ENCODE measurements around the gene DCAF7.

The DCAF7 gene

DNA sequence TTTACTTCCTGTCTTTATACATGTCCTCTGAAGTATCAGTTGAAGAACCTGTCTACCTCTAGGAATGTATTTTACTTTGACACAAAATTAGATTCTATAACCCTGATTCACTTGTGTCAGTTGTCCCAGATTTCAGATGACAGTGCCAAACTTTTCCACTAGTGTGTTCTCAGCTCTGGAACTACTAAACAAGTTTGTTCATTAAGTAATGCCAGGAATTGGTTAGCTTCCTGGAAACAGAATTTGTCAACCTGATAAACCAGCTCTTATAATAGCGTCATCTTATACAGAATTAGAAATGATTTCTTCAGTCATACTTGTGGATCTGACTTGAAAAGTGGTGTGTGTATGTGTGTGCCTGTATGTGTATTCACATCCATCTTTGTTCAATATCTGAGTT is 79.3 kb downstream of the DCAF7 start:
- no peak for DNase-seq (ENCODE audit: low spot score)

DNA sequence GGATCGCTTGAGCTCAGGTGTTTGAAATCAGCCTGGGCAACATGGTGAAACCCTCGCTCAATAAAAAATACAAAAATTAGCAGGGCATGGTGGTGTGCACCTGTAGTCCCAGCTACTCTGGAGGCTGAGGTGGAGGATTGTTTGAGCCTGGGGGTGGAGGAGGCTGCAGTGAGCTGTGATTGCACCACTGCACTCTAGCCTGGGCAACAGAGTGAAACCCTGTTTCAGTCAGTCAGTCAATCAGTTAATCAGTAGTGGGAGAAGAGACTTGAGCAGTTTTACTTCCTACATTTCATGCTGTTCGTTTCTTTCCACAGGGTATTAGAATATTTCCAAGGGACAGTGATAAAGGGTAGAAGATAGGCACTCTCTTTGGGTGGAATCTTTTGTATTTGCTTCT is 80.8 kb downstream of the DCAF7 start:
- DNase-seq (ENCODE audit: low spot score): no peak

DNA sequence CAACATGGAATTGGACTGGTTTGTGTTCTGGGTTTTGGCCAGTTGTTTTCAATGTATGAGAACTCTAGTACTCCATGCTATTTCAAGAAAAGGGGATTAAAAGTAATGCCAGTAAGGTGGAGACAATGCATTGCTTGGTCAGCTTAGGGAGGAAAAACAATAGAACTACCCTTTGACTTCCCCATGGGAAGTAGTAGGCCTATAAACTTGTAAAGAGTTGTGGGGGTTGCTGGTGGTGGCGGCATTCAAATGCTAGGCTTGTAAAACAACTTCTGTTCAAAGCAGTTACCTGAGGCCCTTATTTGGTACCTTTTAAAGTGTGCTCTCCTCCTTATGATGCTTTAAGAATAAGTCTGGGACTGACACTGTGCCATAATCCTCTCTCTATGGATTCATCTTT is 81.3 kb downstream of the DCAF7 start:
- DNase-seq (ENCODE audit: low spot score): no peak

DNA sequence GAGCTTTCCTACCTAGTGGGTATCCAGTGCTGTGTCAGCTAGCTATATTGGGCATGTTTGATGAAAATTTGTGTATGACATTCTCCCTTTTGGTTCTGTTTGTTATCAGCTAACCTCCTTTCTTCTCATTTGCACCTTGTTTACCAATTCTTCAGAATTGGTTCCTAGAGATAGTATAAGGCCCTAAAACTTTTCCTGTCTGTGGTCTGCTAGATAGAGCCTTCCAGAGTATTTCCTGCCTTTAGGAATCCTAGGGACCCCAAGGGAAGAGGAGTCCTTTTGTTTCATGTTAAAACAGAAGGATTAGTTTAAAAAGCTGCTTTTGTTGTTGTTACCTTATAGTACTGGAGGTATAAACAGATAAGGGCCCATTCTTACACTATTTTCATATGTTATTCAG is 83.5 kb downstream of the DCAF7 start:
- no peak for DNase-seq (ENCODE audit: low spot score)

DNA sequence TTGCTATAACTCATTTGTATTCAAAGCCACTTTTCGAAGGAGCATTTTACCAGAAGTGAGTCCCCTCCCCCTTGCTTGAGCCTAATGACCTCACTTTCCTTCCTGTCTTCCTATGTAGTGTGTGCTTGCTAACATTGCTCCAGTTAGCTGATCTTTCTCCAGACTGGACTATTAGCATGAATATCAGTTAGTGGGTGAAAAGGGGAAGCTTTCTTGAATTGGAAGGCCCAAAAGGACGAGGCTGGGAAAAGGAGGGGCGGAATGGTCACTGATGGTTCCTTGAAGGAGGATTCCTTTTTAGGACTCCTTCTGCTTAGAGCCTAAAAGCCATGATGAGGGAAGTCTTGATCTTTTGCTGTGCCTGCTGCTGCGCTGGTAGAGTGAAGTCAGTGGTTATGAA is 83.9 kb downstream of the DCAF7 start:
- DNase-seq (ENCODE audit: low spot score): no peak

DNA sequence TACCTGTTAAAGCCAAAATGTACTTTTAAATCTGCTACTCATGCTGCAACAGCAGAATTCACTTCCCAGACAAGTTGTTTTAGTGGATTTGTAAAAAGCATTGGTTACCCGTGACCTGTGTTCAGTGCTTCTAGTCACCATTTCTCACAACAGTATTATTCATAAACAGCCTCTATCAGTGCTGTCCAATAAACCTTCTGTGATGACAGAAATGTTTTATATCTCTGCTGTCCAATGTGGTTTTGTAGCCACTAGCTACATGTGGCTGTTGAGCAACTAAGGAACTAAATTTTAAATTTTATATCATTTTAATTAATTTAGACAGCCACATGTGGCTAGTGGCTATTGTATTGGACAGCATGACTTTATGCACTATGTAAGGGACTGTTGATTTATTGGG is 84.5 kb downstream of the DCAF7 start:
- DNase-seq (ENCODE audit: low spot score): no peak

DNA sequence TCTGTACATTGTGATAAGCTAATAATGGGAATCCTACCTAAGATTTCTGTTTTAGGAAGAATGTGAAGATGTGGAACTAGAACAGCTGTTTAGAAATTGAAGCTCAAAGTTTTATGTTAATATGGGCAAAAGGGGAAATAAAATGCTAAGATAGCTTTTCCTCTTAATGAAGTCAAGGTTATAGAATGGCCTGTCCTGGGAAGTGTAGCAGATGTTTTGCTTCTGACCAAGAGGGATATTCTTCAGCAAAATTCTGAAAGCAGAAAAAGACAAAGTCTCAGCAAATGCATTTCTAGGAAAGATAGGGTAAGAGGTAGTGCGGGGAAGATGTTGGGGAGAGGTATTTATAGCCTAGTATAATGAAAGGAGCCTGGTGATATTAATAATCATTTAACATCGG is 85.0 kb downstream of the DCAF7 start:
- DNase-seq (ENCODE audit: low spot score): no peak

DNA sequence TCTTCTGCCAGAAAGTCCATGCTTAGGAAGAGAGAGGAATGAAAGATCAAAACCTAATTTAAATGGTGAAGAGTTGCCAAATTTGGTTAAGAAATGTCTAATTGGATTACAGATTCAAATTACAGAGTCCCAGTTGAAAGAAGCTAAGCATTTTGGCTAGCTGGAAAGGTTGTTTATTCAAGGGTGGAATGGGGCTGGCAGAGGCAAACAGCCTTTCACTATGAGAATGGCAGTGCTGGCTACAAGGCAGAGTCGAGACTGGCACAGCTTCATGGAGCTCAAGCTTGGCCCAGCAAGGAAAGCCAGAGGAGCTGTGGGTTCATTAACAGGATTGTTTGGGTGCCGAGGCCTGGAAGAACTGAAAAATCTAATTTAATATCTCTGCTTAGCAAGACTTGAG is 85.5 kb downstream of the DCAF7 start:
- no peak for DNase-seq (ENCODE audit: low spot score)

DNA sequence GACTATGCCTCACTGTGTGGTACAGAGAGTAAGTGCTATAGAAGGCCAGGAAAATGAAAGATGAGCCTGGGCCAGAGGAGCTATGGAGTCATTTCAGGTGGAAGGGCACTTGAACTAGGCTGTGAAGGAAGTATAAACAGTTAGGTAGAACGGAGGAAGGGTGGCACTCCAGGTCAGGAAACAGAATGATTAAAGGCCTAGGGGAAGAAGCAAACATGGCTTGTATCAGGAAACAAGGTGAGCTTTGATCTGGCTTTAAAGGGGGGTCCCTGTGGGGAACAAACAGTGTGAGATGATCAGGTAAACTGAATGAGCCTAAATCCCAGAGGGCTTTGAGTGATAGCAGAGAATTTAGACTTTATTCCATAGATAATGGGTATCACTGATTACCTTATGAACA is 88.8 kb downstream of the DCAF7 start:
- DNase-seq (ENCODE audit: low spot score): no peak

DNA sequence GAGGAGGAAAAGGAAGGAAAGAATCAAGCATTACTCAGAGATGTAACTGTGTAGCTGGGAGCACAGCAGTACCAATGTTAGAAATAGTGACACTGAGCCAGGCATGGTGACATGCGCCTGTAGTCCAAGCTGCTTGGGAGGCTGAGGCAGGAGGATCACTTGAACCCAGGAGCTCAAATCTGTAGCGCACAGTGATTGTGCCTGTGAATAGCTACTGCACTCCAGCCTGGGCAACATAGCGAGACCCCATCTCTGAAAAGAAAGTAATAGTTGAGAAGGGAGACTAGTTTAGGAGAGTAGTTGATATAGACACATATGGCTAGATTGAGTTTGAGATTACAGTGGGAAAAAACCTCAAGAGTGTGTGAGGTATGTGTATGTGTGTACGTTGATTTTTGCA is 89.8 kb downstream of the DCAF7 start:
- no peak for DNase-seq (ENCODE audit: low spot score)

DNA sequence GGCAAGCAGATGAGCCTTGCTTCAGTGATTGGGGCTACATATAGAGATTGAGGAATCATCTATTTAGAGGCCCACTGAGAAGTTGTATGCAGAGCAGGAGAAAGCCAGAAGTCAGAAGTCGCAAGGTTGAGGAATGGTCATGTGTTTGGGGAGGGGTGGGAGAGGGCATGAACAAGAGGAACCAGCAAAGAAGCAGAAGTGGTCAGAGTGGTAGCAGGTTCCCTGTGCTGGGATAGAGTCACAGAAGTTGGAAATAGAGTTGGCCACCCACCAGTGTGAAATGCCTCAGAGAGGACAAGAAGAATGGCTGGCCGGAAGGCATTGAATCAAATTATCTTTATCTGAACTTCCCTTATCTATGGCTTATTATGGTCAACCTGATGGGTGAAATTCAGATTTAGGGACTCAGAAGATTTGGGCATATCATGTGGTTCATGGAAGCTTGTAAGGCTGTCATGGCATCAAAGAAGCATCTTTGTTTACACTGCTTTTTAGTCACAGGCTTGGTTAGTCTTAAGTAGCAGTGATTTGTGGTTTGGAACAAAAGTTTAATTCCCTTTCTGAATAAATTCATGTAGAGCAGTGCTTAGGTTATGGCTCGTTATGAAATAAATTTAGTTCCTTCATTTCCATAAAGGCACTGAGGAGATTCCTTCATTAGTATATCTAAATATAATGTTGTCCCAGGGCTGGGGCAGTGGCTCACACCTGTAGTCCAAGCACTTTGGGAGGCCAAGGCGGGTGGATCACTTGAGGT is 91.6 kb downstream of the DCAF7 start:
- DNase-seq (ENCODE audit: low spot score): no peak

Measured in AG20443 (cell line).